Activated CD8-positive, alpha-beta memory T cell treated with anti-CD3 and anti-CD28 coated beads for 1 hour (primary cell): ENCODE results near the gene GKN1.
A peak's percentile ranks its signal among the peaks of the same experiment; 100 is the strongest.

ENCODE experiments used
- DNase-seq, 2 donors: peaks; one replicate each; pipeline ENCODE4 v3.0.0-alpha.2; 2020; ENCODE audit warnings: low read depth in 1 of 2; ENCODE audit errors: extremely low read depth in 1 of 2

GKN1 gene, protein sequence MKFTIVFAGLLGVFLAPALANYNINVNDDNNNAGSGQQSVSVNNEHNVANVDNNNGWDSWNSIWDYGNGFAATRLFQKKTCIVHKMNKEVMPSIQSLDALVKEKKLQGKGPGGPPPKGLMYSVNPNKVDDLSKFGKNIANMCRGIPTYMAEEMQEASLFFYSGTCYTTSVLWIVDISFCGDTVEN

DNA sequence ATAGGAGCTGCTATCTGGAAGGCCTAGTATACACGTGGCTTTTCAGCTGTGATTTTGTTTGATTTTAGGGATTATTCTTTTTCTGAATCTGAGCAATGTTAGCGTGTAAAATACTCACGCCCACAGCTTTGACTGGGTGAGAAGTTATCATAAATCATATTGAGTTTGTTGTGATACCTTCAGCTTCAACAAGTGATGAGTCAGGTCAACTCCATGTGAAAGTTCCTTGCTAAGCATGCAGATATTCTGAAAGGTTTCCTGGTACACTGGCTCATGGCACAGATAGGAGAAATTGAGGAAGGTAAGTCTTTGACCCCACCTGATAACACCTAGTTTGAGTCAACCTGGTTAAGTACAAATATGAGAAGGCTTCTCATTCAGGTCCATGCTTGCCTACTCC lies at the start of gene GKN1:
Gene GKN1 (plus strand): TSS at position 386 of the 400 bp plus-strand sequence. CDS start 42 bp downstream, outside the sequence.
- no peak for DNase-seq

DNA sequence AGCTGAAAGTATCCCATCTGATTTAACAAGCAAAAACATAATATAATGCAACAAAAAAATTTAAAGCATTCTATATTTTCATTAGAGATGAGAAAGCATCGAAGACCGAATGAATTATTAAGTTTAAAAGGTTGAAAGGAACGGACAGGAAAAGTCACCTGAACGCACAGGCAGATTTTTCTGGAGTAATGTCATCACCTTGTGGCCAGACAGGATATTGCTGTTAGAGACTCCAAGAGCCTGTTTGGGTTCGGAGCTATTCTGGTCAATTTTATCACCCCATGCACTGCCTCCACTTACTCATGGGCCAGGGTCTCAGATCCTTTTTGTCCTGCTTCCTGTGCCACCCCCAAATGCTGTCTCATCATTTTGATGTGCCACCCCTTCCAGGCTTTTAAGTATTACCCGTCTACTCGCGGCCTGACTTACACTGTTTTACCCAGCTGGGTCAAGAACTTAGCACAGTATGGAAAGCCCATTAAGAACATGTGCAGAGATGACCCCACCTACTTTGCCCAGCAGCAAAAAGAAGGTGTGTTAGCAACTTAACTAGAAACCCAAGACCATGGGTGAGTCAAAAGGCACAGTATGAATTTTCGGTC lies 49.0 kb upstream of the GKN1 start:
- peak in 1 of 2 donors; percentile 19 for DNase-seq

DNA sequence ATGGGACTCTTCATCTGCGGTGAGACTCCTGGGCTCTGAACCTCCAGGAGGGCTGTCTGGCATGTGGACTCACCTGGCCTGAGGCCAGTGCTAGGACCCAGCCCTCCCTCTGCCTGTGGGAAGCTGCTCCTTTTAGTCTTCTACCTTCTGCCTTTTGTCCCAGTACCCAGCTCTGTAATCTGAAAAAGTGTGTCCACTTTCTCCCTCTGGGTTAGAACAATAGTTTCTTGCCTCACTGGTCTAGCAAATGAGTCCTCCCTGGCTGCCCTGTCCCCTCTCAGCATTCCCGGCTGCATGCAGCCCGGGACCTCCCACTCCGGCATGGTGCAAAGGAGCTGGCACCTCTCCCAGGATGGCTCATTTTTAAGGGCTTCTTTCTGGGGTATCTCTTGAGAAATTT lies 47.6 kb upstream of the GKN1 start:
- DNase-seq = no peak

DNA sequence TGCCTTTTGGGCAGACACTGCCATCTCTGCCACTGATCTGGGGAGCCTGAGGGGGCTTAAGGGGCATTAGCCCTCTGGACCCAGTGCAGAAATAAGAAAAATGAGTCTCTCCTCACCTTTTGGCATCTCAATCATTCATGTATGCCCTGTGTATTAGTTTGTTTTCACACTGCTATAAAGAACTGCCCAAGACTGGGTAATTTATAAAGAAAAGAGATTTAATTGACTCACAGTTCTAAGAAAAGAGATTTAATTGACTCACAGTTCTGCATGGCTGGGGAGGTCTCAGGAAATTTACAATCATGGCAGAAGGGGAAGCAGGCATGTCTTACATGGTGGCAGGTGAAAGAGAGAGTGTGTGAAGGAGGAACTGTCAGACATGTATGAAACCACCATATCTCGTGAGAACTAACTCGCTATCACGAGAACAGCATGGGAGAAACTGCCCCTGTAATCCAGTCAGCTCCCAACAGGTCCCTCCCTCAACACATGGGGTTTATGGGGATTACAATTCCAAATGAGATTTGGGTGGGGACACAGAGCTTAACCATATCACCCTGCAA lies 43.2 kb upstream of the GKN1 start:
- DNase-seq = no peak

DNA sequence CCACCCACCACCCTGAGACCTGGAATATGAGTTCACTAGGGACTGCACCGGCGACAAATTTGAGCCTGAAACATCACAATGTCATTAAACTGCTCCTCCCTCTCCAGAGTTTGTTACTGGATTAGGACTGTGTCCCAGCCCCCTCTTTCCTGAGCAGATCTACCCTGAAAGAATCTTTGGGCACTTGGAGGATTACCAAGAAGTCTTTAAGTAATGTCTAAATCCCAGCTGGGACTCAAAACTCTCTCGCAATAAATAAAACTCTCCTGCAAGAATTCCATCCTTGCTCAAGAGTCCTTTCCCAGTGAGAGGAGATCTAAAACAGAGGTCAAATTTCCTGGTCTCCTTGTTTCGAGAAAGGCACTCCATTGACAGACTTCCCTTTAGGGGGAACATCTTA lies 42.6 kb upstream of the GKN1 start:
- DNase-seq = no peak

DNA sequence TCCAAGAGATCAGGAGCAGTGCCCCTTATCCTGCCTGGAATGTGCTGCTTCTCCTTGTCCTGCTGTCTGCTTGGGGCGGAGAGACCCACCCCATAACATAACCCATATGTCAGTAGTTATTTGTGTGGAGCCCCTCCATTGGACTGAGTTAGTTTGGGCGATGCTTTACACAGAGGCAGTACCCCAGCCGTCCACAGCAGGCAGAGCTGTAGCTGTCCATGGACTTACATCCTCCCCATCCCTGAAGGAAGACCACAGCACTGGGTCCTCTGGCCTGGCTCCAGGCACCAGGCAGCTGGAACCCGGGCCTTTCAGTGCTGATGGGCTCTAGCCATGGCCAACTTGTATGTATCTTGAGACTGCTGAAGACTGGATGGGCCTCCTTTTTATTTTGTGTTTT lies 42.0 kb upstream of the GKN1 start:
- DNase-seq = no peak

DNA sequence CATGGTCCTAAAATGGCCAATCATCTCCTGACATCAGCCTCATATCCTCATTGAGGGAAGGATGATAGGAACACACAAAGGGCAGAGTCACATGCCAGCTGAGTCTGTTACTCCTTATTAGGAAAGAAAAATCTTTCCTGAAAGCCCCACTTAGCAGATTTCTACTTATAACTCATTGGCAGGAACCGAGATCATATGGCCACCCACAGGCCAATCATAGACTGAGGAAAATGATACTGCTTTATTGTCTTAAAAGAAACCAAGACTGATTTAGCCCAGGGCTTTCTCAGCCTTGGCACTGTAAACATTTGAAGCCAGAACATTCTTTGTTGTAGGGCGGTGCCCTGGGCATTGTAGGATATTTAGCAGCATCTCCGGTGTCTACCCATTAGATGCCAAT lies 40.4 kb upstream of the GKN1 start:
- DNase-seq = no peak

DNA sequence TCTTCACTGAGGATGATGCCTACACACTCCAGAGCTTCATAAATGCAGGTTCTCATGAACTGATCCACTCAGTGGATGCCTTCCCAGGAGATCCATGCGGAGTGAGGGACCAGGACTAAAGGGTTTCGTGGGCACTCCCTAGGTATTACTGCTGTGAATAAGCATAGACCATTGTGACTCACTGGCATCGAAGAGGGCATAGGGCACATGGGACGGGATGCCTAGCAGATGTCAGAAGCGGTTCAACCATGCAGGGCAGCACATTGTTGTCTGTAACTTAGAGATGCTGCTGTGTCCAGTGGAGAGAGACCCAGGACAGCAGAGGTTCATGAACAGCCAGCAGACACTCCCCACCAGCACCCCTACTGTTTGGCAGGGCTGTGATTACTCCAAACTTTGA lies 39.0 kb upstream of the GKN1 start:
- DNase-seq = no peak

DNA sequence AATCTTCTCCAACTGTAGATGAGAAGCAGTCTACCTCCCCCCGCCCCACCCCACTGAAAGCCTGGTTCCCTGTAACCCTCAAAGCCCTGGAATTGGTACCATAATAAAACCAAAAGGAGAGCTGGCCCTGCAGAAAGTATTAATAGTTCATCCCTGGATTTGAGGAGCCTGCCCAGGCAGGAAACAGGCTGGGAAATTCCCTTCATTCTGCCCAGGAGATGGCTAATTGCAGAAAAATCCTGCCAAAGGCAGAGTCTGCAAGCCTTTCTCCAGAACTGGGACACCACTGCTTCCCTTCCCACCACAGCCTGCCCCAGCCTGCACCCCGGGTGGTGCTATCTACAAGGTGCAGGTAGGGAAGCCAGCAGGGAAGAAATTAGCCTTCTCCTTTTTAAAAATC lies 38.0 kb upstream of the GKN1 start:
- DNase-seq = no peak

DNA sequence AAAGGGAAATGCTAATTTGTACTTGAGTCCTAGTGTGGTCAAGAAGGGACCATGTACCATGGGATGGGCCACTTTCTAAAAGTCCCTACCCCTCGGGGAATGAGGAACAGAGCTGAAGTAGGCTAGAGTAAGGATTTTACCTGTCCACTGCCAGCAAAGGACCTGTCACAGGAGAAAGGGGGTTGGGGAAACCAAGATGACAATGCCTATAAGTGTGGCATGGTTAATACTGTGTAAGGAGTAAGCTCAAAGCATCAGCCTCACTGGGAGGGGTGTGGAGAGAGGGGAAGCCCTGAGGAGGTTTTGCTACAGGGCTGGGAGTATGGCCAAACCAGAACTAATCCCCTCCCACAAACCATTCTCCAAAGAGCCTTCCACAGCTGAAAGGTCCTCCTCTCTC lies 37.5 kb upstream of the GKN1 start:
- no peak for DNase-seq

DNA sequence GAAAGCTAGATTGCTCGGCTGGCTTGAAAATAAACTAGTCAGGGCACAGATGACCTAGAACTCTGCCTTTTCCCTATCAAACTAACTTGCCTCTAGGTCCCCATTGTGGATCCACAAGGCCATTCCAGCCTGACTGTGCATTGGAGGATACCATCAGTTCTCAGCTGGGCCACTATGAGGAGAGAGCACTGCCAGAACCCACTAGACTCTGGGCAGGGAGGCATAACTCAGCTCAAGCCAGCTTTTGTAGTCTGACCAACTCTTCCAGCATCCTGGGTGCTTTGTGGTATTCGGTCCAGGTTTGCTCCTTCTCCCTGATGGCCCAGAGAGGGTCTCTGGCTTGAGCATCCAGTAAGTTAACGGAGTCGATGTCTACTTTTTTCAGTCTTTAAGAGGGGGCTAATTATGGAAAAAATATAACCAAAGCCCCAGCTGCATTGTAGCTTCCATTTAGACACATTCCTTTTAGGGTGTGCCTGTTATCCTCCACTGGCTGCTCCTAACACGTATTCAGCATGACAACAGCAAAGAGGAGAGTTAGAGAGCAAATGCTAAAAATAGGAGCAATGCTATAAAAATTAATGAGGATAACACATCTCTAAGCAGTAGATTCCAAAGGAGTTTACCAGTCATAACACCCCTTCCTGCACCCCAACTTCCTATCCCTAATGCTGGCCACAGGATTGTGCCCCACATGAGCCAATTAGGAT lies 36.9 kb upstream of the GKN1 start:
- no peak for DNase-seq

DNA sequence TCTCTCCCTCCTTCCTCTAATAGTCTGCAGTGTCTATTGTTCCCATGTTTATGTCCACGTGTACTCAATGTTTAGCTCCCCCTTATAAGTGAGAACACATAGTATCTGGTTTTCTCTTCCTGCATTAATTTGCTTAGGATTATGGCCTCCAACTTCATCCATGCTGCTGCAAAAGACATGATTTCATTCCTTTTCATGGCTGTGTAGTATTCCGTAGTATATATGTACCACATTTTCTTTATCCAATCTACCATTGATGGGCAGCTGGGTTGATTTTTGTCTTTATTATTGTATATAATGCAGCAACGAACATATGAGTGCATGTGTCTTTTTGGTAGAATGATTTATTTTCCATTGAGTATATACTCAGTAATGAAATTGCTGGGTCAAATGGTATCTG lies 35.5 kb upstream of the GKN1 start:
- no peak for DNase-seq

DNA sequence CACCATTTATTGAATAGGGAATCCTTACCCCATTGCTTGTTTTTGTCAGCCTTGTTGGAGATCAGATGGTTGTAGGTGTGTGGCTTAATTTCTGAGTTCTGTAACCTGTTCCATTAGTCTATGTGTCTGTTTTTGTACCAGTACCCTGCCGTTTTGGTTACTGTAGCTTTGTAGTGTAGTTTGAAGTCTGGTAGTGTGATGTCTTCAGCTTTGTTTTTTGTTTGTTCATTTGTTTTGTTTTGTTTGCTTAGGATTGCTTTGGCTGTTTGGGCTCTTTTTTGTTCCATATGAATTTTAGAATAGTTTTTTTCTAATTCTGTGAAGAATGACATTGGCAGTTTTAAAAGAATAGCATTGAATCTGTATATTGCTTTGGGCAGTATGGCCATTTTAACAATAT lies 34.5 kb upstream of the GKN1 start:
- DNase-seq = no peak

DNA sequence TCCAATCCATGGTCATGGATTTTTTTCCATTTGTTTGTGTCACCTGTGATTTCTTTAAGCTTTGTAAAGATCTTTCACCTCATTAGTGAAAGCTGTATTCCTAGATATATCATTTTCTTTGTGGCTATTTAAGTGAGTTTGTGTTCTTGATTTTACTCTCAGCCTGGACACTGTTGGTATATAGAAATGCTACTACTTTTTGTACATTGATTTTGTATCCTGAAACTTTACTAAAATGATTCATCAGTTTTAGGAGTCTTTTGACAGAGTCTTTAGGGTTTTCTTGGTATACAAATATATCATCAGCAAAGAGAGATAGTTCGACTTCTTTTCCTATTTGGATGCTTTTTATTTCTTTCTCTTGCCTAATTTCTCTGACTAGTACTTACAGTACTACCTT lies 34.1 kb upstream of the GKN1 start:
- DNase-seq = no peak

DNA sequence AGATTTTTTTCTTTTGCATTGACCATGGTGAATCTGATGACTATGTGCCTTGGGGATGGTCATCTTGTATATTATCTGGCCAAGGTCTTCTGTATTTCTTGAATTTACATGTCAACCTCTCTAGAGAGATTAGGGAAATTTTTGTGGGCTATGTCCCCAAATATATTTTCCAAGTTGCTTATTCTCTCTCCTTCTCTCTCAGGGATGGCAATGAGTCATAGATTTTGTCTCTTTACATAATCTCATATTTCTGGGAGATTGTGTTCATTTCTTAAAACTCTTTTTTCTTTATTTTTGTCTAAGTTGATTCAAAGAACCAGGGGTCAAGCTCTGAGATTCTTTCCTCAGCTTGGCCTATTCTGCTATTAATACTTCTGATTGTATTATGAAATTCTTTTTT lies 31.6 kb upstream of the GKN1 start:
- no peak for DNase-seq

DNA sequence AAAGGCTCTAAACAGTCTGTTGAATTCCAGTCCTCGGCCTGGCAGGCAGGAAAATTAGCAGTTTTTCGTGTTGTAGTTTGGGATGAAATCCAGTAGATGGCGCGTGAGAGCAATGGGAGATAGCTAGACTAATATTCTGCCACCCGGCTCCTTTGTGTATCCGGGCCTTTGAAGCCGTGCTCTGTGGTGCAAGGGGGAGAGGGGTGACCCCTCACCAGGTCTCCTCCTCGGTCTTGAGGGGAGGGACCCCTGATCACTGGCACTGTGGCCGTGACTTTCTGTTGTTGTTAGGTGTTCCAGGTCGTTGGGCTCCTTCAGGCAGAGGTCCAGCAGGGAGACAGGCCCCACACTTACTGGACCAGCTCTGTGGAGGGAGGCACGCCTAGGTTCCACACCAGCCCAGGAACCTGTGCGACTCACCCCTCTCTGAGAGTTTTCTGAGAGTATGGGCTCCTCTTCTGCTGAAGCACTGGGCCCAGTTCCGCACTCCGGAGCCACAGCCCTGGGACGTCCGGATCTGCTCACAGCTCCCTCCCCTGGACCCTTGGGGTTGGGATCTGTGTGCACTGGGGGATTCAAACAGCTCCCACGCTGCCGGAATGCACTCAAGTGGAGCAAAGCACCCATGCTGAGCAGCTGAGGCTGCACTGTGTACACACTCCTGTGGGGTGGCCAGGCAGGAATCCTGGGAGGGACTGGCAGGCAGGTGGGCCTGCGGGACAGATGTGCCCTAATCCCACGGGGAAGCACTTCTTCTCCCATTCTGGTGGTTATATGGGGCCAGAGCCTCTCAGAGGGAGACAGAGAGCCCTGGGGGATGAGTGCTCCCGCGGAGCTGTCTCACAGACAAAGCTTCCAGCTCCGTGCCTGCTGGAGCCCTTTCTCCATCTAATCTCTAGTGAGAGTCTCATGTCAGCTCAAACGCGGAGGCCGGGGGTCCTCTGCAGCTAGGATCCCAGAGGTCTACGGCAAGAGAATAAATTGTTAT lies 30.6 kb upstream of the GKN1 start:
- peak in 1 of 2 donors; percentile 20 for DNase-seq

DNA sequence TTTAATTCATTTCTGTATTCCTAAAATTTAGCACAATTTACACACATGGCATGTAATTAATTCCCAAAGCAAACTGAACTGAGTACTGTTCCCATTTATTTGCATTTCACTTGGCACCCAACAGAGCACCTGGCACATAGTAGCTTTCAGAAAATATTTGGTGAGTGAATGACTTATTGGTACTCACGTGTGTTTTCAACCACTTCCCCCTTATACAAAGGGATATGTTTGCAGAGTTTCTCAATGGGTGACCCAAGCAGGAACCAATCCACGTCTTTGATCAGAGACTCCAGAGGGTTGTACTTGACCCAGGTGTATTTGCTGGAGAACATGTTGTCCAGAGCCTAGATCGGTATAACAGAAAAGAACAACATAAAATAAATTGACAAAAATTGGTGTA lies 28.3 kb upstream of the GKN1 start:
- no peak for DNase-seq

DNA sequence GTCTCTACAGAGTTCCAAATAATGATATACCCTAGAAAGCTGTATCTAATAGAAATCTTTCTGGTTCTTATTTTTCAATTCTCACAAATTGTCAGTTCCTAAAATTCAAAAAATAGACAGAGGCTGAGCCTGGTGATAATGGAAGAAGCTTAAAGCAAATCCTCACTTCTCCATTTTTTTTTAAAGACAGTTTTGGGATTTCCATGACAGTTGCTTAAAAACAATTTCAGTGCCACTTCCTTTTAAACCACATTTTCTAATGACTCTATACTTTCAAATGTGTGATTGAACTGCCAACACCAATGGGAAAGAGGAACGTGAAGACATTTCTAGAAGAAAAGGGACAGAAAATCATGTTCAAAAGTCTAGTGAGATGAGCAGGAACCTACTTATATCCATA lies 25.7 kb upstream of the GKN1 start:
- no peak for DNase-seq

DNA sequence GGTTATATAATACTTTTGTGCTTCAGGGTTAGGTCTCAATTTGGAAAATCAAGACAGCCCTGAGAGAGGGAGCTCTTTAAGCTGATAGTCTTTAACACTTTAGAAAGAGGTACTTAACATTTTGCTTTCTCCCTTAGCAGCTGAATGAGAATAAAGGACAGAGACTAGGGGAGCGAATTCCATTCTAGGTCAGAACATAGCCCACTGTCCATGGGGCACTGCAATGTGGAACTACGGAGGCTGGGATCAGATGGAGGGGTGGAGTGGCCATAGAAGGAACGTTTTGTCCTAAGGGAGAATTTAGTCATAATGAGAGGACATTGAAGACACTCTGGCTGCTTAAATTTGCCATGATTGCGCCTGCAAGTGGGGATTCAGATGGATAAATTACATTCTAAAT lies 22.5 kb upstream of the GKN1 start:
- DNase-seq = no peak

DNA sequence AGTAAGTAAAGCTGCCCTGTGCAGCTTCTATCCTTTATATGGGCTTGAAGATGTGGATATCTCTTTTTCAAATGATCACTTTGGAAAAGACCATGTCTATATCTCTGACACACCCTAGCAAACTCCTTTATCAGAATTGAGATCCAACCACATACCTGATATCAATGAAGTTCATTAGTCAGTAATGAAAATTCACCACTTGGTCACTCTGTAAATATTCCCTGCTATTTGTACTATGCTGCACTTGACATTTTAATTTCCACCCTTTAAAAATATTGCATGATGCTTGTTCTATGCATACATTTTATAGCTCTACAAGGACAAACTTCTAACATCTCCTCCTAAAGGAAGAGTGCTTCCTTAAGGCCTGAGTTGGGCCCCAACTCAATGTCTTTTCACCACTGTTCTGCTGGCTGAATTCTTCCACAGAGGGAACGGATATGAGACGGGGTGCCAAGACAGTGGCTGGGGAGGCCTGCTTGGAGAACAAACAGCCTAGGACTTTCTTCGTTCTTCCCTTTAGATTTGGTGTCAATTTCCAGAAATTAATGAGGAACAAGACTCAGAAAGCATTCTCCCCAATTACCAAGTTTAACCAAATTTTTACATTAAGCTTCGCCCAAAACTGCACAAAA lies 21.4 kb upstream of the GKN1 start, which contains the start of gene GKN2:
Gene GKN2 (minus strand): TSS at position 7 of the 635 bp plus-strand sequence. CDS start 32 bp downstream, outside the sequence.
- no peak for DNase-seq
